Tibial nerve (tissue), 4 donors: ENCODE data around the gene WDR43.

Experiments used
- EP300 ChIP-seq, 2 donors: sonication (generic); formaldehyde crosslinking; IDR thresholded peaks; one replicate each; pipeline ENCODE4 v1.6.1; 2017; ENCODE audit warnings: antibody characterized with exemption in 2 of 2, mild to moderate bottlenecking in 1 of 2
- TF ChIP-seq, protein P1 (sequence below), 5 experiments: fragments of 200-600 bp in 3 of 5; fragments of 450-650 bp in 2 of 5; sonication (generic) in 3 of 5; IDR thresholded peaks; one replicate each; pipeline ENCODE4 v1.5.1; 2016 to 2019; ENCODE audit warnings: antibody characterized with exemption in 5 of 5, mild to moderate bottlenecking in 3 of 5, moderate library complexity in 2 of 5

DNA sequence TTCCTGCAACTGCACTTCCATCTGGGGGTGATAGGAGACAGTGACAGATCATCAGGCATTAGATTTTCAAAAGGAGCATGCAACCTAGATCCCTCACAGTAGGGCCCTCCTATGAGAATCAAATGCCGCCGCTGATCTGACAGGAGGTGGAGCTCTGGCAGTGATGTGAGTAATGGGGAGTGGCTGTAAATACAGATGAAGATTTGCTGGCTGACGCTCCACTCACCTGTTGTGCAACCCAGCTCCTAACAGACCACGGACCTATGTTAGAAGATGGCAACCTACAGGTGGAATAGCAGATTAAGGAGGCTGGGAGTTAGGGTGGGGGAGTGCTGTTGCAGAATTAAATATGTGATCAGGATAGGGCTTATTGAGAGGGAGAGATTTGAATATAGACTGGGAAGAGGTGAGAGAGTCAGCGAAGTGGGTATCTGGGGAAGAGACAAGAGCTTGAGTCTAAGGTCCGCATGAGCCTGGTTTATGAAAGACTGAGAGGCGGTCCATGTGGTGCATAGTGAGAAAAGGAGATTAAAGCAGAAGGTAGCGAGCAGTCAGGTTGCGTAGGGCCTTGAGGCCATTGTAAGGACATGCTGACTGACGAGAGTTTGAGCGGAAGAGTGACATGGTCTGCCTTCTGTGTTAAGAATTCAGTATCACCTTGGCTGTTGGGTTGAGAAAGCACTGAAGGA is 55.3 kb downstream of the WDR43 start:
- TF ChIP-seq, protein P1, sequence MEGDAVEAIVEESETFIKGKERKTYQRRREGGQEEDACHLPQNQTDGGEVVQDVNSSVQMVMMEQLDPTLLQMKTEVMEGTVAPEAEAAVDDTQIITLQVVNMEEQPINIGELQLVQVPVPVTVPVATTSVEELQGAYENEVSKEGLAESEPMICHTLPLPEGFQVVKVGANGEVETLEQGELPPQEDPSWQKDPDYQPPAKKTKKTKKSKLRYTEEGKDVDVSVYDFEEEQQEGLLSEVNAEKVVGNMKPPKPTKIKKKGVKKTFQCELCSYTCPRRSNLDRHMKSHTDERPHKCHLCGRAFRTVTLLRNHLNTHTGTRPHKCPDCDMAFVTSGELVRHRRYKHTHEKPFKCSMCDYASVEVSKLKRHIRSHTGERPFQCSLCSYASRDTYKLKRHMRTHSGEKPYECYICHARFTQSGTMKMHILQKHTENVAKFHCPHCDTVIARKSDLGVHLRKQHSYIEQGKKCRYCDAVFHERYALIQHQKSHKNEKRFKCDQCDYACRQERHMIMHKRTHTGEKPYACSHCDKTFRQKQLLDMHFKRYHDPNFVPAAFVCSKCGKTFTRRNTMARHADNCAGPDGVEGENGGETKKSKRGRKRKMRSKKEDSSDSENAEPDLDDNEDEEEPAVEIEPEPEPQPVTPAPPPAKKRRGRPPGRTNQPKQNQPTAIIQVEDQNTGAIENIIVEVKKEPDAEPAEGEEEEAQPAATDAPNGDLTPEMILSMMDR (IDR thresholded peaks at IDR 0.05), result no peak
- no peak for TF ChIP-seq EP300 (IDR thresholded peaks at IDR 0.05)
